B cell (primary cell): ENCODE measurements around the gene RAB3D. TPM values are rescaled to one million over a fixed set of nuclear protein-coding genes. Genes with fewer than 3 reads are reported as not detected.

Source experiments
- ATAC-seq: fragments of 200-7000 bp; cut with Tn5 transposase; one replicate; pipeline ENCODE4 v1.10.0; 2021; ENCODE audit warnings: low read depth, mild to moderate bottlenecking, moderate number of reproducible peaks, moderate library complexity
- CTCF ChIA-PET: fragments of 350-600 bp; sonication (Branson Sonifier 250); formaldehyde crosslinking; loops from one replicate; lab custom pipeline; 2021; ENCODE audit warnings: antibody characterized with exemption, inconsistent platforms; lab: Charles Lee
- POLR2A ChIA-PET: fragments of 350-600 bp; sonication (Branson Sonifier 250); formaldehyde crosslinking; loops from one replicate; lab custom pipeline; 2021; ENCODE audit warnings: antibody characterized with exemption; lab: Charles Lee
- DNase-seq: peaks from one replicate; pipeline ENCODE4 v3.0.0; 2013
- H2AFZ ChIP-seq: 2 replicates; pipeline ENCODE4 v1.6.1; 2012; ENCODE audit warnings: mild to moderate bottlenecking, low read depth, low read length; ENCODE audit not compliant: insufficient read depth, poor library complexity, severe bottlenecking
- H3K27ac ChIP-seq, 2 donors: 1 replicate in 1 of 2; 2 replicates in 1 of 2; pipeline ENCODE4 v1.5.1; 2012 to 2013; ENCODE audit warnings: low read length in 2 of 2, mild to moderate bottlenecking in 2 of 2, moderate library complexity in 1 of 2
- H3K27me3 ChIP-seq, 4 experiments: fragments of 200-600 bp in 1 of 4; sonication (generic) in 1 of 4; replicated peaks in 1 of 4; 1 replicate in 2 of 4; 2 replicates in 2 of 4; pipeline versions ENCODE4 v1.6.1 to v1.7.0; 2013 to 2016; ENCODE audit warnings: low read length in 3 of 4, mild to moderate bottlenecking in 2 of 4, mixed read lengths in 1 of 4, moderate library complexity in 1 of 4; ENCODE audit not compliant: insufficient read depth in 4 of 4, control insufficient read depth in 3 of 4; ENCODE audit errors: control extremely low read depth in 1 of 4
- H3K36me3 ChIP-seq, 2 experiments: replicated peaks in 1 of 2; 1 replicate in 1 of 2; 2 replicates in 1 of 2; pipeline versions ENCODE4 v1.6.1 to v1.7.1; 2013; ENCODE audit warnings: low read length in 1 of 2; ENCODE audit not compliant: insufficient read depth in 2 of 2, control insufficient read depth in 1 of 2; ENCODE audit errors: control extremely low read depth in 1 of 2, extremely low read depth in 1 of 2
- H3K4me1 ChIP-seq, 2 donors: fragments of 200-600 bp in 1 of 2; sonication (generic) in 1 of 2; 1 replicate in 1 of 2; 2 replicates in 1 of 2; pipeline versions ENCODE4 v1.5.1 to v1.6.1; 2013 to 2017; ENCODE audit warnings: low read length in 2 of 2; ENCODE audit not compliant: control insufficient read depth in 2 of 2, insufficient read depth in 2 of 2
- H3K4me2 ChIP-seq: replicated peaks from 2 replicates; pipeline ENCODE3; 2012; ENCODE audit warnings: mild to moderate bottlenecking, low read depth, low read length; ENCODE audit not compliant: poor library complexity, severe bottlenecking
- H3K4me3 ChIP-seq, 5 experiments: fragments of 200-600 bp in 1 of 5; sonication (generic) in 1 of 5; 1 replicate in 3 of 5; 2 replicates in 2 of 5; pipeline versions ENCODE4 v1.5.1 to v1.7.0; 2011 to 2016; ENCODE audit warnings: low read length in 4 of 5, mild to moderate bottlenecking in 4 of 5, low read depth in 2 of 5, control low read depth in 1 of 5, moderate library complexity in 1 of 5; ENCODE audit not compliant: insufficient read depth in 1 of 5; ENCODE audit errors: control extremely low read depth in 1 of 5, extremely low read depth in 1 of 5
- H3K79me2 ChIP-seq: fragments of 200-600 bp; sonication (generic); one replicate; pipeline ENCODE4 v1.6.0; 2016; ENCODE audit warnings: low read length; ENCODE audit not compliant: control insufficient read depth, insufficient read depth
- H3K9ac ChIP-seq: fragments of 200-600 bp; sonication (generic); 2 replicates; pipeline ENCODE4 v1.6.1; 2017; ENCODE audit warnings: mild to moderate bottlenecking, low read length, moderate library complexity
- H3K9me3 ChIP-seq, 3 donors: one replicate each; pipeline versions ENCODE4 v1.6.1 to v1.7.1; 2013; ENCODE audit warnings: low read length in 2 of 3; ENCODE audit not compliant: control insufficient read depth in 2 of 3, insufficient read depth in 1 of 3; ENCODE audit errors: control extremely low read depth in 1 of 3
- H4K20me1 ChIP-seq: 2 replicates; pipeline ENCODE4 v1.6.0; 2012; ENCODE audit warnings: mild to moderate bottlenecking, low read length; ENCODE audit not compliant: insufficient read depth, control insufficient read depth, poor library complexity, severe bottlenecking
- H3K27ac Mint-ChIP-seq: one replicate; pipeline ENCODE4 v1.8.0; 2021; ENCODE audit warnings: mixed read lengths
- H3K27me3 Mint-ChIP-seq: one replicate; pipeline ENCODE4 v1.8.0; 2021; ENCODE audit warnings: mixed read lengths
- H3K4me1 Mint-ChIP-seq: one replicate; pipeline ENCODE4 v1.8.0; 2021; ENCODE audit warnings: mixed read lengths
- H3K4me3 Mint-ChIP-seq: one replicate; pipeline ENCODE4 v1.8.0; 2021; ENCODE audit warnings: mixed read lengths
- H3K9me3 Mint-ChIP-seq: one replicate; pipeline ENCODE4 v1.8.0; 2022; ENCODE audit warnings: mixed read lengths; ENCODE audit not compliant: insufficient read depth
- EZH2 ChIP-seq: IDR thresholded peaks from 2 replicates; pipeline ENCODE4 v1.6.1; 2012; ENCODE audit warnings: borderline replicate concordance, low read depth, mild to moderate bottlenecking, moderate library complexity, low read length; ENCODE audit not compliant: insufficient read depth, poor library complexity, severe bottlenecking
- WGBS: methylation state at CpG from one replicate; pipeline ENCODE4 v1.1.5; 2013; ENCODE audit warnings: missing lambda C conversion rate; ENCODE audit not compliant: insufficient coverage; 5-methylcytosine and 5-hydroxymethylcytosine counted together
- intact Hi-C: fragments of 100-400 bp; cut with micrococcal nuclease; formaldehyde crosslinking; loops from one replicate; pipeline ENCODE4 v1.10.0; 2022
- polyA minus RNA-seq: library from RNA; depleted of rRNA, polyadenylated mRNA; stranded (reverse); fragments of >200 nt; gene quantifications from 2 replicates; pipeline ENCODE4 v1.2.3, GENCODE V29; 2012
- polyA plus RNA-seq: library from polyadenylated mRNA; depleted of rRNA; stranded (reverse); fragments of >200 nt; gene quantifications from 2 replicates; pipeline ENCODE4 v1.2.3, GENCODE V29; 2012
- total RNA-seq, 2 donors: library from RNA; stranded (reverse); fragments of 120-200 nt in 1 of 2; gene quantifications; 1 replicate in 1 of 2; 2 replicates in 1 of 2; pipeline versions ENCODE4 v1.2.3 to v1.2.4, GENCODE V29; 2013 to 2022
- TF ChIP-seq, protein P1 (sequence below): fragments of 200-600 bp; IDR thresholded peaks from one replicate; pipeline ENCODE4 v1.8.0; 2022; ENCODE audit warnings: antibody characterized with exemption, mild to moderate bottlenecking

Gene RAB3D
- total RNA-seq (8.9 TPM in 2 replicates), polyA plus RNA-seq (5.3 and 5.4 TPM in 2 replicates), polyA minus RNA-seq (8.2 and 15.1 TPM in 2 replicates)
- 2.8 TPM for total RNA-seq (2013)

DNA sequence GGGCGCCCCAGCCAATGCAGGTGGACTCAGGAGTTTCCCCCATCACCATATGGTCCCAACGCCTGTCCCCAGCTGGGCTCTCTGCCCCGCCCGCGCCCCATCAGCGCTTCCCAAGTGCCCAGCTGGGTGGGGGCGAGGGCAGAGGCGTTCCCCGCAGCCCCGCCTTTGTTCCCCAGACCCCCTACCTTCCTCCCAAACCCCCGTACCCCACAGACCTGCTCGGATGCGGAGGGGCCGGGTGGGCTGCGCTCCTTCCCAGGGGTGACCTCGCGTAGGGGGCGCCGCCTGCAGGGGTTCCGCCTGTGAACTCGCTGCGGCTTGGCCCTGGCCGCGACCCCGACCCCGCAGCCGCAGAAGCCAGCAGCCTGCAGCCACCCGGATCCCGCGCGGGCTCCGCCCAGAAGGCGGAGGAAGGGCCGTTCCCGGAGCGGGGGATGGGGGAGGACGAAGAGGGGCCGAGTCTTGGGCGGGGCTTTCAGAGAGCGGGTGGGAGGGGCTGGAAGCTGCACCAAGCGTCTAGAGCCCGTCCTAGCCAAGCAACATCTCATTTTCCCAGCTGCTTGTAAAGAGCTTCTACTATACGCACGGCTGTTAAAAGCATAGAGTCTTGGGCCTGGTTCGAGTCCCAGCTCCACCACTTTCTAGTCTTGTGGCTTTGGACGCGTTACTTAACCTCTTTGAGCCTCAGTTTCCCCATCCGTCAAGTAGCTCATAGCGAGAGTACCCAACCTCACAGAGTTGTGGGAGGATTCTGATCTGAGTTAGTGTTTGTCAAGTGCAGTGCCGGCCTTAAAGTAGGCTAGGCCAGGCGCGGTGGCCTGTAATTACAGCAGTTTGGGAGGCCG lies at the start of gene RAB3D:
Gene RAB3D (minus strand): TSS at position 404 of the 845 bp plus-strand sequence. CDS start 2,258 bp downstream, outside the sequence.
- no peaks in the 10 kb centered on the region for H3K79me2 ChIP-seq
- H3K9ac ChIP-seq: peak within 1 kb of the TSS; percentile 67
- Mint-ChIP-seq H3K27ac (peak within 1 kb of the TSS; percentile 61), H3K9me3 (no peaks in the 10 kb centered on the region), H3K4me3 (peak within 1 kb of the TSS; percentile 81), H3K27me3 (no peaks in the 10 kb centered on the region), H3K4me1 (peaks cover 25% of the 10 kb centered on the region)
- WGBS: 7% methylated on average over 49 of the region's 53 CpGs
- H4K20me1 ChIP-seq: no peaks in the 10 kb centered on the region
- TF ChIP-seq, protein P1, sequence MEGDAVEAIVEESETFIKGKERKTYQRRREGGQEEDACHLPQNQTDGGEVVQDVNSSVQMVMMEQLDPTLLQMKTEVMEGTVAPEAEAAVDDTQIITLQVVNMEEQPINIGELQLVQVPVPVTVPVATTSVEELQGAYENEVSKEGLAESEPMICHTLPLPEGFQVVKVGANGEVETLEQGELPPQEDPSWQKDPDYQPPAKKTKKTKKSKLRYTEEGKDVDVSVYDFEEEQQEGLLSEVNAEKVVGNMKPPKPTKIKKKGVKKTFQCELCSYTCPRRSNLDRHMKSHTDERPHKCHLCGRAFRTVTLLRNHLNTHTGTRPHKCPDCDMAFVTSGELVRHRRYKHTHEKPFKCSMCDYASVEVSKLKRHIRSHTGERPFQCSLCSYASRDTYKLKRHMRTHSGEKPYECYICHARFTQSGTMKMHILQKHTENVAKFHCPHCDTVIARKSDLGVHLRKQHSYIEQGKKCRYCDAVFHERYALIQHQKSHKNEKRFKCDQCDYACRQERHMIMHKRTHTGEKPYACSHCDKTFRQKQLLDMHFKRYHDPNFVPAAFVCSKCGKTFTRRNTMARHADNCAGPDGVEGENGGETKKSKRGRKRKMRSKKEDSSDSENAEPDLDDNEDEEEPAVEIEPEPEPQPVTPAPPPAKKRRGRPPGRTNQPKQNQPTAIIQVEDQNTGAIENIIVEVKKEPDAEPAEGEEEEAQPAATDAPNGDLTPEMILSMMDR: no peak
- TF ChIP-seq EZH2: no peak
- peak within 1 kb of the TSS; percentile 55 to 65 (median 58) for H3K4me3 ChIP-seq
- peaks cover 0 to 13% (median 0%) of the 10 kb centered on the region in 3 donors for H3K9me3 ChIP-seq
- H3K4me1 ChIP-seq: peaks cover 10 to 17% of the 10 kb centered on the region in 2 donors
- ChIA-PET POLR2A (interaction anchor here (0.6 to 2.2 kb wide), 3 partner anchors 34 to 60 kb away, joined by 3 to 8 read pairs (median 4); partner anchors contain the start of gene SWSAP1), CTCF (interaction anchor here (0.8 to 2.0 kb wide), 2 partner anchors 41 to 46 kb away, joined by 5 to 10 read pairs; no protein-coding TSS in a partner anchor)
- peak; percentile 82 for DNase-seq
- peak within 1 kb of the TSS; percentile 85 for H2AFZ ChIP-seq
- peaks cover 8 to 12% of the 10 kb centered on the region in 2 experiments for H3K36me3 ChIP-seq
- H3K27ac ChIP-seq: peak within 1 kb of the TSS in 1 of 2 donors; percentile 15
- peak within 1 kb of the TSS; percentile 95 for H3K4me2 ChIP-seq
- intact Hi-C loops: no loop called here
- peak; percentile 99 for ATAC-seq
- no peaks in the 10 kb centered on the region for H3K27me3 ChIP-seq
